Activated CD8-positive, alpha-beta memory T cell treated with anti-CD3 and anti-CD28 coated beads, Interleukin-2, amount 10 ng/mL, durations not matched to agents 7 days and 5 days (primary cell): ENCODE results near the gene VWA3A. TPM values are rescaled to one million over a fixed set of nuclear protein-coding genes. Genes with fewer than 3 reads are reported as not detected.
A peak's percentile ranks its signal among the peaks of the same experiment; 100 is the strongest.
"Not testable (repeated sequence)": the region's sequence is repeated elsewhere in the genome, so short reads cannot be mapped to it uniquely, and the experiment has no call there.

ENCODE experiments used
- ATAC-seq: fragments of 150-1000 bp; cut with Tn5 transposase; one replicate; pipeline ENCODE4 v1.10.0; 2021; ENCODE audit warnings: moderate library complexity
- CTCF ChIA-PET: fragments of 350-600 bp; sonication (Branson Sonifier 250); formaldehyde crosslinking; loops from one replicate; lab custom pipeline; 2021; ENCODE audit warnings: antibody characterized with exemption; lab: Charles Lee
- DNase-seq: peaks from one replicate; pipeline ENCODE4 v3.0.0-alpha.2; 2020
- H3K27ac Mint-ChIP-seq: one replicate; pipeline ENCODE4 v1.8.0; 2021; ENCODE audit warnings: mild to moderate bottlenecking, mixed read lengths
- H3K27me3 Mint-ChIP-seq: one replicate; pipeline ENCODE4 v1.8.0; 2021; ENCODE audit warnings: mixed read lengths
- H3K36me3 Mint-ChIP-seq: one replicate; pipeline ENCODE4 v1.8.0; 2021; ENCODE audit warnings: mild to moderate bottlenecking, mixed read lengths
- H3K4me1 Mint-ChIP-seq: one replicate; pipeline ENCODE4 v1.8.0; 2021; ENCODE audit warnings: mixed read lengths
- H3K4me3 Mint-ChIP-seq: one replicate; pipeline ENCODE4 v1.8.0; 2021; ENCODE audit warnings: mild to moderate bottlenecking, moderate library complexity, mixed read lengths
- H3K9me3 Mint-ChIP-seq: one replicate; pipeline ENCODE4 v1.8.0; 2022; ENCODE audit warnings: low read depth, mixed read lengths
- total RNA-seq, 2 experiments: library from RNA; stranded (reverse); gene quantifications; one replicate each; pipeline ENCODE4 v1.2.3, GENCODE V29; 2021

The VWA3A gene
- total RNA-seq: under 1 TPM; 0.28 to 0.29 TPM

- H3K9me3 Mint-ChIP-seq: no peaks in the 10 kb centered on the region
- ATAC-seq (no peak), DNase-seq (no peak)
- no peak within 1 kb of the TSS for H3K4me3 Mint-ChIP-seq
- no peaks in the 10 kb centered on the region for H3K4me1 Mint-ChIP-seq
- peaks cover 8% of the 10 kb centered on the region for H3K27me3 Mint-ChIP-seq
- H3K36me3 Mint-ChIP-seq: no peaks in the 10 kb centered on the region
- no peak within 1 kb of the TSS for H3K27ac Mint-ChIP-seq
- CTCF ChIA-PET: interaction anchor here (1.1 to 1.2 kb wide), 3 partner anchors 15 to 97 kb away, joined by 3 to 7 read pairs (median 5); no protein-coding TSS in a partner anchor
These were observed at the start of gene VWA3A for GRCh38 chr16:22092143-22092933. TSS of gene VWA3A (plus strand) at chr16:22092541. CDS start at chr16:22092638, 97 bp downstream.

GRCh38 chr16:22043882-22044281 lies 48.5 kb upstream of the VWA3A start:
- DNase-seq, H3K27me3 Mint-ChIP-seq, H3K4me3 Mint-ChIP-seq, H3K27ac Mint-ChIP-seq, H3K9me3 Mint-ChIP-seq, H3K4me1 Mint-ChIP-seq, ATAC-seq, H3K36me3 Mint-ChIP-seq: not testable (repeated sequence)
- CTCF ChIA-PET: interaction anchor here (1.3 kb wide), 1 partner anchor 34 kb away, joined by 4 read pairs; no protein-coding TSS in a partner anchor

- H3K27me3 Mint-ChIP-seq, ATAC-seq, H3K27ac Mint-ChIP-seq, H3K9me3 Mint-ChIP-seq, DNase-seq, CTCF ChIA-PET, H3K4me3 Mint-ChIP-seq, H3K4me1 Mint-ChIP-seq, H3K36me3 Mint-ChIP-seq: not testable (repeated sequence)
These were observed 46.5 kb upstream of the VWA3A start for GRCh38 chr16:22045888-22046287.

- Mint-ChIP-seq H3K9me3 (no peaks in the 10 kb centered on the region), H3K4me1 (peaks cover 26% of the 10 kb centered on the region), H3K4me3 (no peak overlapping the region), H3K36me3 (peaks cover 4% of the 10 kb centered on the region), H3K27me3 (no peaks in the 10 kb centered on the region), H3K27ac (no peak overlapping the region)
- DNase-seq: no peak
- CTCF ChIA-PET: interaction anchor here (1.3 kb wide), 1 partner anchor 27 kb away, joined by 7 read pairs; no protein-coding TSS in a partner anchor
- no peak for ATAC-seq
These were observed 41.4 kb upstream of the VWA3A start for GRCh38 chr16:22050963-22051362.

GRCh38 chr16:22052980-22053379 lies 39.4 kb upstream of the VWA3A start:
- Mint-ChIP-seq H3K27ac (no peak overlapping the region), H3K9me3 (no peaks in the 10 kb centered on the region), H3K4me1 (peaks cover 27% of the 10 kb centered on the region), H3K27me3 (no peaks in the 10 kb centered on the region), H3K36me3 (peaks cover 16% of the 10 kb centered on the region), H3K4me3 (no peak overlapping the region)
- DNase-seq: no peak
- CTCF ChIA-PET: no interaction called here
- ATAC-seq: no peak

GRCh38 chr16:22053921-22054341 lies 38.4 kb upstream of the VWA3A start:
- DNase-seq: no peak
- Mint-ChIP-seq H3K4me3 (no peak overlapping the region), H3K27me3 (no peaks in the 10 kb centered on the region), H3K27ac (peak overlapping the region; percentile 15), H3K36me3 (peaks cover 22% of the 10 kb centered on the region), H3K9me3 (no peaks in the 10 kb centered on the region), H3K4me1 (peaks cover 27% of the 10 kb centered on the region)
- ATAC-seq: no peak
- CTCF ChIA-PET: interaction anchor here (1.2 kb wide), 1 partner anchor 24 kb away, joined by 3 read pairs; no protein-coding TSS in a partner anchor

- Mint-ChIP-seq H3K9me3 (no peaks in the 10 kb centered on the region), H3K36me3 (peaks cover 24% of the 10 kb centered on the region), H3K27ac (peak overlapping the region; percentile 70), H3K4me3 (peak overlapping the region; percentile 37), H3K4me1 (peaks cover 31% of the 10 kb centered on the region), H3K27me3 (no peaks in the 10 kb centered on the region)
- peak; percentile 46 for DNase-seq
- CTCF ChIA-PET: interaction anchor here (1.0 to 2.8 kb wide), 5 partner anchors 18 to 134 kb away, joined by 3 to 14 read pairs (median 10); partner anchors contain the start of gene MOSMO
- ATAC-seq: peak; percentile 80
These were observed 37.3 kb upstream of the VWA3A start for GRCh38 chr16:22054847-22055590.

- H3K27me3 Mint-ChIP-seq: no peaks in the 10 kb centered on the region
- H3K4me1 Mint-ChIP-seq: peaks cover 31% of the 10 kb centered on the region
- peak; percentile 29 for ATAC-seq
These were observed 36.5 kb upstream of the VWA3A start for GRCh38 chr16:22055881-22056280.

GRCh38 chr16:22063888-22064467 lies 28.4 kb upstream of the VWA3A start:
- Mint-ChIP-seq H3K27ac (no peak overlapping the region), H3K9me3 (peaks cover 5% of the 10 kb centered on the region), H3K4me3 (no peak overlapping the region), H3K27me3 (no peaks in the 10 kb centered on the region), H3K36me3 (peaks cover 25% of the 10 kb centered on the region), H3K4me1 (peaks cover 4% of the 10 kb centered on the region)
- ATAC-seq (no peak), DNase-seq (no peak)
- CTCF ChIA-PET: interaction anchor here (6.4 kb wide), 1 partner anchor 14 kb away, joined by 32 read pairs; no protein-coding TSS in a partner anchor

More at GRCh38 chr16:22055881-22056280, 36.5 kb upstream of the VWA3A start:
- peak overlapping the region; percentile 70 for H3K27ac Mint-ChIP-seq
- no peak for DNase-seq
- peaks cover 24% of the 10 kb centered on the region for H3K36me3 Mint-ChIP-seq
- no peaks in the 10 kb centered on the region for H3K9me3 Mint-ChIP-seq
- CTCF ChIA-PET: interaction anchor here (0.6 to 2.8 kb wide), 6 partner anchors 19 to 133 kb away, joined by 3 to 14 read pairs (median 10); partner anchors contain the start of gene MOSMO
- no peak overlapping the region for H3K4me3 Mint-ChIP-seq

- CTCF ChIA-PET: interaction anchor here (6.4 kb wide), 1 partner anchor 13 kb away, joined by 32 read pairs; no protein-coding TSS in a partner anchor
- Mint-ChIP-seq H3K27ac (no peak overlapping the region), H3K36me3 (peaks cover 21% of the 10 kb centered on the region), H3K4me3 (no peak overlapping the region), H3K9me3 (peaks cover 5% of the 10 kb centered on the region), H3K27me3 (no peaks in the 10 kb centered on the region), H3K4me1 (no peaks in the 10 kb centered on the region)
- DNase-seq: no peak
- no peak for ATAC-seq
These were observed 27.1 kb upstream of the VWA3A start for GRCh38 chr16:22065252-22065651.

- Mint-ChIP-seq H3K27me3 (no peaks in the 10 kb centered on the region), H3K4me1 (no peaks in the 10 kb centered on the region), H3K36me3 (peaks cover 18% of the 10 kb centered on the region), H3K9me3 (peaks cover 5% of the 10 kb centered on the region), H3K27ac (no peak overlapping the region), H3K4me3 (no peak overlapping the region)
- DNase-seq: no peak
- no peak for ATAC-seq
- CTCF ChIA-PET: interaction anchor here (0.7 to 1.5 kb wide), 3 partner anchors 9 to 72 kb away, joined by 3 to 4 read pairs (median 3); no protein-coding TSS in a partner anchor
These were observed 21.7 kb upstream of the VWA3A start for GRCh38 chr16:22070361-22071330.

GRCh38 chr16:22071331-22071910 lies 20.9 kb upstream of the VWA3A start:
- no peak for ATAC-seq
- no peak overlapping the region for H3K27ac Mint-ChIP-seq
- no peak for DNase-seq
- H3K36me3 Mint-ChIP-seq: peaks cover 12% of the 10 kb centered on the region
- H3K4me3 Mint-ChIP-seq: no peak overlapping the region
- H3K4me1 Mint-ChIP-seq: no peaks in the 10 kb centered on the region
- peaks cover 5% of the 10 kb centered on the region for H3K9me3 Mint-ChIP-seq
- CTCF ChIA-PET: interaction anchor here (0.8 to 1.5 kb wide), 3 partner anchors 8 to 72 kb away, joined by 3 to 4 read pairs (median 3); no protein-coding TSS in a partner anchor
- H3K27me3 Mint-ChIP-seq: no peaks in the 10 kb centered on the region
